ENCODE results near the gene TMEM256. TPM values are rescaled to one million over a fixed set of nuclear protein-coding genes. Genes with fewer than 3 reads are reported as not detected.

Gene TMEM256
- total and polyA plus RNA-seq, 2 of the 8 experiments (the other 6 are each of a cell fraction or from before 2014, with no cell fraction given), result 97.0 to 350 TPM

GRCh38 chr17:7432296-7432695 lies 28.4 kb upstream of the TMEM256 start:
- H2BK15ac ChIP-seq (ENCODE audit: low read length), result no peak overlapping the region
- H2AFZ ChIP-seq (ENCODE audit: low read length), result no peak overlapping the region
- H3K79me2 ChIP-seq (ENCODE audit: control insufficient read depth in 1 of 2, insufficient read depth in 2 of 2, low read length in 2 of 2), result no peaks in the 10 kb centered on the region
- no peak overlapping the region for H3K23ac ChIP-seq (ENCODE audit: insufficient read length)
- DNase-seq (ENCODE audit: low read depth in 1 of 2, low spot score in 2 of 2) (no peak), FAIRE-seq (no peak)
- H4K91ac ChIP-seq (replicated peaks; ENCODE audit: insufficient read length, low read length), result no peak overlapping the region
- no peak overlapping the region for H2BK5ac ChIP-seq (ENCODE audit: low read depth, low read length)
- H3K23me2 ChIP-seq (ENCODE audit: low read depth, low read length), result peaks cover 12% of the 10 kb centered on the region
- H3K56ac ChIP-seq (replicated peaks; ENCODE audit: insufficient read length, low read depth, low read length), result no peak overlapping the region
- no peak overlapping the region for H3K14ac ChIP-seq (ENCODE audit: insufficient read length)
- no peak overlapping the region for H2AK5ac ChIP-seq (ENCODE audit: low read depth, low read length)
- H3K79me1 ChIP-seq (ENCODE audit: low read depth, low read length), result no peaks in the 10 kb centered on the region
- H3K4me1 ChIP-seq (replicated peaks in 1 of 4; ENCODE audit: control insufficient read depth in 3 of 4, insufficient read depth in 4 of 4, low read length in 3 of 4), result peaks cover 0 to 8% (median 4%) of the 10 kb centered on the region in 4 experiments; a peak in 5 of 7 replicates
- no peak overlapping the region for H3K4me2 ChIP-seq (ENCODE audit: insufficient read depth in 1 of 2, low read depth in 2 of 2, low read length in 2 of 2)
- TF ChIP-seq SP2 (IDR thresholded peaks at IDR 0.05; ENCODE audit: low read length) (no peak), JUN (IDR thresholded peaks at IDR 0.05; ENCODE audit: low read depth, low read length) (no peak), SP4 (IDR thresholded peaks at IDR 0.05; ENCODE audit: low read length) (no peak), CBX5 (IDR thresholded peaks at IDR 0.05; ENCODE audit: low read depth, low read length) (no peak), MAX (IDR thresholded peaks at IDR 0.05) (no peak), EGR1 (IDR thresholded peaks at IDR 0.05; ENCODE audit: borderline replicate concordance, low read depth, low read length) (no peak), KDM1A (IDR thresholded peaks at IDR 0.05; ENCODE audit: borderline replicate concordance, low read length) (no peak), CTBP2 (IDR thresholded peaks at IDR 0.05; ENCODE audit: borderline replicate concordance, insufficient read depth, insufficient read length, low read length) (no peak), JUND (IDR thresholded peaks at IDR 0.05; ENCODE audit: low read length) (no peak)
- H3K4ac ChIP-seq (replicated peaks; ENCODE audit: insufficient read length, low read depth, low read length), result no peak overlapping the region
- no peak overlapping the region for H2BK12ac ChIP-seq (ENCODE audit: low read depth, low read length)
- H3K9ac ChIP-seq (replicated peaks in 1 of 4; ENCODE audit: extremely low read depth in 1 of 4, low read depth in 3 of 4, low read length in 3 of 4), result no peak overlapping the region
- no peaks in the 10 kb centered on the region for H3K36me3 ChIP-seq (ENCODE audit: control insufficient read depth in 2 of 4, insufficient read depth in 4 of 4, low read length in 3 of 4)
- no peak overlapping the region for H4K8ac ChIP-seq (ENCODE audit: extremely low read depth, insufficient read depth, low read length)
- peaks cover 0 to 5% (median 0%) of the 10 kb centered on the region in 4 experiments; a peak in 1 of 7 replicates for H3K27me3 ChIP-seq (replicated peaks in 1 of 4; ENCODE audit: control insufficient read depth in 3 of 4, extremely low read depth in 1 of 4, insufficient read depth in 3 of 4, low read length in 3 of 4)
- no peak overlapping the region for H4K5ac ChIP-seq (ENCODE audit: insufficient read length, low read depth, low read length)
- ChIA-PET POLR2A (ENCODE audit: partially characterized antibody) (interaction anchor here (0.7 to 2.2 kb wide), 6 partner anchors 22 to 145 kb away, joined by 3 to 6 read pairs (median 3); partner anchors contain the start of gene TMEM256), CTCF (ENCODE audit: partially characterized antibody) (interaction anchor here (0.6 to 2.4 kb wide), 9 partner anchors 9 to 128 kb away, joined by 3 to 6 read pairs (median 4); partner anchors contain the start of gene SPEM1)
- no peak overlapping the region for H2BK20ac ChIP-seq (ENCODE audit: low read length)
- WGBS, 2 experiments (ENCODE audit: extremely low coverage in 1 of 2, insufficient coverage in 1 of 2, insufficient read length in 1 of 2, insufficient replicate concordance in 2 of 2, low coverage in 1 of 2, low lambda C conversion rate in 2 of 2, missing lambda C conversion rate in 1 of 2), result 93% methylated on average over 11 of the region's 11 CpGs; no CpG with 5 or more reads in 1 of the 2 experiments
- no peaks in the 10 kb centered on the region for H4K20me1 ChIP-seq (replicated peaks in 1 of 2; ENCODE audit: control insufficient read depth in 1 of 2, insufficient read depth in 2 of 2, low read length in 2 of 2)
- no peak overlapping the region for H2BK120ac ChIP-seq (replicated peaks; ENCODE audit: low read depth, low read length)
- H3K27ac ChIP-seq (ENCODE audit: low read depth, low read length), result no peak overlapping the region
- H3K4me3 ChIP-seq (ENCODE audit: extremely low read depth in 1 of 4, insufficient read depth in 2 of 4, low read depth in 3 of 4, low read length in 4 of 4), result no peak overlapping the region
- no peaks in the 10 kb centered on the region for H3K9me3 ChIP-seq (ENCODE audit: insufficient read depth in 2 of 2, low read depth in 1 of 2, low read length in 1 of 2)
- H3K18ac ChIP-seq (ENCODE audit: extremely low read depth, low read length), result no peak overlapping the region

All from H1 (cell line).